Measurements from ENCODE around the gene NECAB2. TPM values are rescaled to one million over a fixed set of nuclear protein-coding genes. Genes with fewer than 3 reads are reported as not detected.

The NECAB2 gene
- polyA plus RNA-seq, 1 donor from 2014 or later: 12.5 TPM

DNA sequence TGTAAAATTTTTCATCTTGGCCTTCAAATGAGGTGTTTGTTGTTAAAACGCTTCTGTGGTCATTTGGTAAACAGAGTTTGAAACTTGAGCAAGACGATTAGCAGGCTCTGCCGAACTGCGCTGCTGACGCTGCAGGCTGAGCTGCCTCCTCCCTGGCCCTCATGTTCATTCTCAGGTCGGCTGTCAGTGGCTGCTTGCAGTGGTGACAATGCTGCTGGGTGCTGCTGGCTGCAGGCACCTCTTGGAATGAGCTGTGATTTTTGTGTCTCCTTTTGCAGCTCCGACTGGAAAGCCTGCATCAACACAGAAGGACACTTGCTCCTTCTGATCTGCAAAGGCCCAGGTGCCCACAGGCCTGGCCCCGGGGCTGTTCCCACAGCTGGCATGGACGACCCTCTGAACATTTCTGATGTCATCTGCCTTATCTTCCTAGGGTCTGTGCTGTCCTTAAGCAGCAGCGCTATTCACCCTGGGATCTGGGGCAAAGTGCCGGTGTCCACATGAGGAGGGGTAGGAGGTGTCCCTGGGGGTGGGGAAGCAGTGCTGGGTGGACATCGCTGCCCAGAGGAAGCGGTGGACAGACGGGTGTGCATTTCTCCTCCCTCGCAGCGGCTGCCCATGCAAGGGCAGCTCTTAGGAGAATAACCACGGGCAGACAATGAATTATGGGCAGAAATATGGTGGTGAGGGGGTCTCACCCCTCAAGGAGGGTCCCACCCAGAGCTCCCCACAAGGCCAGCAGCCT lies 38.1 kb upstream of the NECAB2 start:
- no peak overlapping the region for H3K9ac ChIP-seq (ENCODE audit: low read length)
- no peaks in the 10 kb centered on the region for H3K9me2 ChIP-seq (ENCODE audit: insufficient read depth, low read length)
- H3K4me3 ChIP-seq (ENCODE audit: low read length): no peak overlapping the region
- no peaks in the 10 kb centered on the region for H4K20me1 ChIP-seq (ENCODE audit: insufficient read depth)
- TF ChIP-seq RAD21 (conservative IDR thresholded peaks at IDR 0.05) (no peak), POLR2AphosphoS5 (IDR thresholded peaks at IDR 0.05) (no peak), SMC3 (conservative IDR thresholded peaks at IDR 0.05; ENCODE audit: poor library complexity) (no peak), EZH2 (IDR thresholded peaks at IDR 0.05; ENCODE audit: borderline replicate concordance, insufficient read depth, low read length, poor library complexity, severe bottlenecking) (no peak), EP300 (conservative IDR thresholded peaks at IDR 0.05; ENCODE audit: poor library complexity, severe bottlenecking) (no peak), TAF1 (IDR thresholded peaks at IDR 0.05; ENCODE audit: low read depth) (no peak), MXI1 (conservative IDR thresholded peaks at IDR 0.05; ENCODE audit: poor library complexity, severe bottlenecking) (no peak)
- TF ChIP-seq, protein P1, sequence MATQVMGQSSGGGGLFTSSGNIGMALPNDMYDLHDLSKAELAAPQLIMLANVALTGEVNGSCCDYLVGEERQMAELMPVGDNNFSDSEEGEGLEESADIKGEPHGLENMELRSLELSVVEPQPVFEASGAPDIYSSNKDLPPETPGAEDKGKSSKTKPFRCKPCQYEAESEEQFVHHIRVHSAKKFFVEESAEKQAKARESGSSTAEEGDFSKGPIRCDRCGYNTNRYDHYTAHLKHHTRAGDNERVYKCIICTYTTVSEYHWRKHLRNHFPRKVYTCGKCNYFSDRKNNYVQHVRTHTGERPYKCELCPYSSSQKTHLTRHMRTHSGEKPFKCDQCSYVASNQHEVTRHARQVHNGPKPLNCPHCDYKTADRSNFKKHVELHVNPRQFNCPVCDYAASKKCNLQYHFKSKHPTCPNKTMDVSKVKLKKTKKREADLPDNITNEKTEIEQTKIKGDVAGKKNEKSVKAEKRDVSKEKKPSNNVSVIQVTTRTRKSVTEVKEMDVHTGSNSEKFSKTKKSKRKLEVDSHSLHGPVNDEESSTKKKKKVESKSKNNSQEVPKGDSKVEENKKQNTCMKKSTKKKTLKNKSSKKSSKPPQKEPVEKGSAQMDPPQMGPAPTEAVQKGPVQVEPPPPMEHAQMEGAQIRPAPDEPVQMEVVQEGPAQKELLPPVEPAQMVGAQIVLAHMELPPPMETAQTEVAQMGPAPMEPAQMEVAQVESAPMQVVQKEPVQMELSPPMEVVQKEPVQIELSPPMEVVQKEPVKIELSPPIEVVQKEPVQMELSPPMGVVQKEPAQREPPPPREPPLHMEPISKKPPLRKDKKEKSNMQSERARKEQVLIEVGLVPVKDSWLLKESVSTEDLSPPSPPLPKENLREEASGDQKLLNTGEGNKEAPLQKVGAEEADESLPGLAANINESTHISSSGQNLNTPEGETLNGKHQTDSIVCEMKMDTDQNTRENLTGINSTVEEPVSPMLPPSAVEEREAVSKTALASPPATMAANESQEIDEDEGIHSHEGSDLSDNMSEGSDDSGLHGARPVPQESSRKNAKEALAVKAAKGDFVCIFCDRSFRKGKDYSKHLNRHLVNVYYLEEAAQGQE (IDR thresholded peaks at IDR 0.05; ENCODE audit: borderline replicate concordance): no peak
- TF ChIP-seq, protein P2, sequence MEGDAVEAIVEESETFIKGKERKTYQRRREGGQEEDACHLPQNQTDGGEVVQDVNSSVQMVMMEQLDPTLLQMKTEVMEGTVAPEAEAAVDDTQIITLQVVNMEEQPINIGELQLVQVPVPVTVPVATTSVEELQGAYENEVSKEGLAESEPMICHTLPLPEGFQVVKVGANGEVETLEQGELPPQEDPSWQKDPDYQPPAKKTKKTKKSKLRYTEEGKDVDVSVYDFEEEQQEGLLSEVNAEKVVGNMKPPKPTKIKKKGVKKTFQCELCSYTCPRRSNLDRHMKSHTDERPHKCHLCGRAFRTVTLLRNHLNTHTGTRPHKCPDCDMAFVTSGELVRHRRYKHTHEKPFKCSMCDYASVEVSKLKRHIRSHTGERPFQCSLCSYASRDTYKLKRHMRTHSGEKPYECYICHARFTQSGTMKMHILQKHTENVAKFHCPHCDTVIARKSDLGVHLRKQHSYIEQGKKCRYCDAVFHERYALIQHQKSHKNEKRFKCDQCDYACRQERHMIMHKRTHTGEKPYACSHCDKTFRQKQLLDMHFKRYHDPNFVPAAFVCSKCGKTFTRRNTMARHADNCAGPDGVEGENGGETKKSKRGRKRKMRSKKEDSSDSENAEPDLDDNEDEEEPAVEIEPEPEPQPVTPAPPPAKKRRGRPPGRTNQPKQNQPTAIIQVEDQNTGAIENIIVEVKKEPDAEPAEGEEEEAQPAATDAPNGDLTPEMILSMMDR (IDR thresholded peaks at IDR 0.05; ENCODE audit: poor library complexity, severe bottlenecking): no peak
- no peaks in the 10 kb centered on the region for H3K36me3 ChIP-seq (ENCODE audit: insufficient read depth, low read length)
- no peaks in the 10 kb centered on the region for H3F3A ChIP-seq (ENCODE audit: insufficient read depth, low read length, poor library complexity, severe bottlenecking)
- H3K4me2 ChIP-seq (ENCODE audit: low read length): no peak overlapping the region
- H3K79me2 ChIP-seq (replicated peaks; ENCODE audit: insufficient read depth, low read length): no peaks in the 10 kb centered on the region
- H3K27me3 ChIP-seq (ENCODE audit: insufficient read depth, low read depth, low read length): no peaks in the 10 kb centered on the region
- H2AFZ ChIP-seq (ENCODE audit: low read depth, low read length): no peak overlapping the region
- no peaks in the 10 kb centered on the region for H3K9me3 ChIP-seq (ENCODE audit: low read length)
- H3K27ac ChIP-seq (ENCODE audit: low read length): no peak overlapping the region

DNA sequence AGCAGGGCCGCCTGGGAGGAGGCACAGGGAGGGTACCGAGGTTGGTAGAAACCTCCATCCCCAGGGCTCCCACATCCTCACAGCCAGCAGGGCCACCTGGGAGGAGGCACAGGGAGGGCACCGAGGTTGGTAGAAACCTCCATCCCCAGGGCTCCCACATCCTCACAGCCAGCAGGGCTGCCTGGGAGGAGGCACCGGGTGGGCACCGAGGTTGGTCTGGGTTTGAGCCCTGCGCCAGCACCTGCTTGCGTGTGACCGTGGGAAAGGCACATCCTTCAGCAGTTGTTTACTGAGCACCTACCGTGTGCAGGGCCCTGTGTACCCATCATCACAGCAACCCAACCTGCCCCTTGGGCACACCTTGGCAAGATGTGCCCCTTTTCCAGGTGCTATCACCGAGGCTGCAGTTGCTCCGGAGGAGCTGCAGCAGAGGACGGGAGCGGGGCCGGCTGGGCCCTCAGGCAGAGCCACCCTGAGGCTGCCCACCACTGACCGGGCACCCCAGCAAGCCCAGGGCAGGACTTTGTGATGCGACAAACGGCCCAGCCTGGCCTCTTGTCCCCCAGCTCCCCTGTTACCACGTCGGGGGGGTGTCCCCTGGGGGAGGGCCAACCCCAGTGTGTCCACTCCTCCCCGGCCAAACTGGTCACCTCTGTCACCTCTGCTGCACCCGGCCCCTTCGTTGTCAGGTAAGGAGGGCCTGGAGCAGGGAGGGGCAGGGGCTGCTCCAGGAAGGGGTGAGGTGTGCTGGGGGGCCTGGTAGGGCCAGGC lies 37.1 kb upstream of the NECAB2 start:
- TF ChIP-seq MXI1 (conservative IDR thresholded peaks at IDR 0.05; ENCODE audit: poor library complexity, severe bottlenecking) (no peak), EP300 (conservative IDR thresholded peaks at IDR 0.05; ENCODE audit: poor library complexity, severe bottlenecking) (no peak), EZH2 (IDR thresholded peaks at IDR 0.05; ENCODE audit: borderline replicate concordance, insufficient read depth, low read length, poor library complexity, severe bottlenecking) (no peak), TAF1 (IDR thresholded peaks at IDR 0.05; ENCODE audit: low read depth) (no peak), SMC3 (conservative IDR thresholded peaks at IDR 0.05; ENCODE audit: poor library complexity) (no peak), RAD21 (conservative IDR thresholded peaks at IDR 0.05) (no peak), POLR2AphosphoS5 (IDR thresholded peaks at IDR 0.05) (no peak)
- TF ChIP-seq, protein P1 (IDR thresholded peaks at IDR 0.05; ENCODE audit: borderline replicate concordance): no peak
- TF ChIP-seq, protein P2 (IDR thresholded peaks at IDR 0.05; ENCODE audit: poor library complexity, severe bottlenecking): no peak
- Histone ChIP-seq H3F3A (ENCODE audit: insufficient read depth, low read length, poor library complexity, severe bottlenecking) (no peaks in the 10 kb centered on the region), H3K36me3 (ENCODE audit: insufficient read depth, low read length) (no peaks in the 10 kb centered on the region)

More for the DNA sequence above, 37.1 kb upstream of the NECAB2 start:
- H3K27ac ChIP-seq (ENCODE audit: low read length): no peak overlapping the region
- H4K20me1 ChIP-seq (ENCODE audit: insufficient read depth): no peaks in the 10 kb centered on the region
- H3K27me3 ChIP-seq (ENCODE audit: insufficient read depth, low read depth, low read length): no peaks in the 10 kb centered on the region
- no peaks in the 10 kb centered on the region for H3K79me2 ChIP-seq (replicated peaks; ENCODE audit: insufficient read depth, low read length)
- no peaks in the 10 kb centered on the region for H3K9me2 ChIP-seq (ENCODE audit: insufficient read depth, low read length)
- no peak overlapping the region for H3K4me2 ChIP-seq (ENCODE audit: low read length)
- no peak overlapping the region for H3K4me3 ChIP-seq (ENCODE audit: low read length)
- H2AFZ ChIP-seq (ENCODE audit: low read depth, low read length): no peak overlapping the region
- no peaks in the 10 kb centered on the region for H3K9me3 ChIP-seq (ENCODE audit: low read length)
- H3K9ac ChIP-seq (ENCODE audit: low read length): no peak overlapping the region

Measured in neural cell (in vitro differentiated cells).